ENCODE data around the gene ITGBL1.

ITGBL1 gene

GRCh38 chr13:101521371-101521770 lies 68.9 kb downstream of the ITGBL1 start:
- no peak overlapping the region for H3K27ac ChIP-seq
- ChIA-PET POLR2A (ENCODE audit: low non-redundant PET) (no interaction called here), CTCF (no interaction called here)
- TF ChIP-seq CTCF (conservative IDR thresholded peaks at IDR 0.05; ENCODE audit: low read depth): no peak
- no peak for DNase-seq (ENCODE audit: low spot score)

- CTCF ChIA-PET: interaction anchor here (0.6 kb wide), 1 partner anchor 263 kb away, joined by 3 read pairs; no protein-coding TSS in a partner anchor
- POLR2A ChIA-PET (ENCODE audit: low non-redundant PET): no interaction called here
- no peak for DNase-seq (ENCODE audit: low spot score)
- no peak for TF ChIP-seq CTCF (conservative IDR thresholded peaks at IDR 0.05; ENCODE audit: low read depth)
- no peak overlapping the region for H3K27ac ChIP-seq
Measured at GRCh38 chr13:101522607-101523006, 70.1 kb downstream of the ITGBL1 start.

GRCh38 chr13:101523154-101524131 lies 71.0 kb downstream of the ITGBL1 start:
- POLR2A ChIA-PET (ENCODE audit: low non-redundant PET): no interaction called here
- no peak for DNase-seq (ENCODE audit: low spot score)
- CTCF ChIA-PET: interaction anchor here (0.6 kb wide), 1 partner anchor 263 kb away, joined by 3 read pairs; no protein-coding TSS in a partner anchor
- no peak overlapping the region for H3K27ac ChIP-seq
- no peak for TF ChIP-seq CTCF (conservative IDR thresholded peaks at IDR 0.05; ENCODE audit: low read depth)

GRCh38 chr13:101527130-101527529 lies 74.7 kb downstream of the ITGBL1 start:
- no peak for TF ChIP-seq CTCF (conservative IDR thresholded peaks at IDR 0.05; ENCODE audit: low read depth)
- POLR2A ChIA-PET (ENCODE audit: low non-redundant PET): no interaction called here
- CTCF ChIA-PET: no interaction called here
- no peak for DNase-seq (ENCODE audit: low spot score)
- no peak overlapping the region for H3K27ac ChIP-seq

GRCh38 chr13:101529422-101529821 lies 76.9 kb downstream of the ITGBL1 start:
- ChIA-PET CTCF (interaction anchor here (0.7 kb wide), 1 partner anchor 391 kb away, joined by 3 read pairs; no protein-coding TSS in a partner anchor), POLR2A (ENCODE audit: low non-redundant PET) (no interaction called here)
- H3K27ac ChIP-seq: no peak overlapping the region
- TF ChIP-seq CTCF (conservative IDR thresholded peaks at IDR 0.05; ENCODE audit: low read depth): no peak
- DNase-seq (ENCODE audit: low spot score): no peak

GRCh38 chr13:101530293-101530692 lies 77.8 kb downstream of the ITGBL1 start:
- no peak for DNase-seq (ENCODE audit: low spot score)
- no peak for TF ChIP-seq CTCF (conservative IDR thresholded peaks at IDR 0.05; ENCODE audit: low read depth)
- ChIA-PET CTCF (no interaction called here), POLR2A (ENCODE audit: low non-redundant PET) (no interaction called here)
- no peak overlapping the region for H3K27ac ChIP-seq

Data from RWPE1 (cell line).